OCI-LY7 (cell line): ENCODE measurements around the gene SLAMF8.

Experiments used
- EZH2phosphoT487 ChIP-seq: fragments of 200-600 bp; sonication (generic); IDR thresholded peaks from 2 replicates; pipeline ENCODE4 v1.6.1; 2018; ENCODE audit warnings: low read depth, borderline replicate concordance, mild to moderate bottlenecking, mixed run types, antibody characterized with exemption, low read length, moderate library complexity, mixed read lengths
- TF ChIP-seq, protein P1 (sequence below): fragments of 200-600 bp; sonication (generic); conservative IDR thresholded peaks from 2 replicates; pipeline ENCODE4 v1.5.1; 2014; ENCODE audit warnings: mild to moderate bottlenecking, antibody characterized with exemption, low read length, moderate library complexity, mixed read lengths

DNA sequence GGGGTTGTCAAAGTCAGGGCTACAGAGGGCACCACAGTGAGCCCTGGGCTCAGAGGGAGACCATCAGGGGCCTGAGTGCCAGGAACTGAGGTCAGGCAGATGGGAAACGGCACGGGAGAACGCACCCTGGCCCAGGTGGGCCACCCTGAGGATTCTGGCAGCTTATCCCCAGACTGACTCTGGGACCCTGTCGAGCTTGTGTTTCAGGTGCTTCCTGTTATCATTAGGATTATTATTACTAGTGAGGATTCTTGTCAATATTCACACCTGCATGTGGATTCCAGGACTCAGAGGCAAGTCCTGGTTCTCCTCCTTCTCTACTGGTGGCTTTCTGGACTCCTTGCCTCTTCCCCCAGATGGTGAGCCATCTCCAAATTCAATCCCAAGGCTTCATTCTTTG is 20.6 kb downstream of the SLAMF8 start:
- no peak for TF ChIP-seq EZH2phosphoT487
- TF ChIP-seq, protein P1, sequence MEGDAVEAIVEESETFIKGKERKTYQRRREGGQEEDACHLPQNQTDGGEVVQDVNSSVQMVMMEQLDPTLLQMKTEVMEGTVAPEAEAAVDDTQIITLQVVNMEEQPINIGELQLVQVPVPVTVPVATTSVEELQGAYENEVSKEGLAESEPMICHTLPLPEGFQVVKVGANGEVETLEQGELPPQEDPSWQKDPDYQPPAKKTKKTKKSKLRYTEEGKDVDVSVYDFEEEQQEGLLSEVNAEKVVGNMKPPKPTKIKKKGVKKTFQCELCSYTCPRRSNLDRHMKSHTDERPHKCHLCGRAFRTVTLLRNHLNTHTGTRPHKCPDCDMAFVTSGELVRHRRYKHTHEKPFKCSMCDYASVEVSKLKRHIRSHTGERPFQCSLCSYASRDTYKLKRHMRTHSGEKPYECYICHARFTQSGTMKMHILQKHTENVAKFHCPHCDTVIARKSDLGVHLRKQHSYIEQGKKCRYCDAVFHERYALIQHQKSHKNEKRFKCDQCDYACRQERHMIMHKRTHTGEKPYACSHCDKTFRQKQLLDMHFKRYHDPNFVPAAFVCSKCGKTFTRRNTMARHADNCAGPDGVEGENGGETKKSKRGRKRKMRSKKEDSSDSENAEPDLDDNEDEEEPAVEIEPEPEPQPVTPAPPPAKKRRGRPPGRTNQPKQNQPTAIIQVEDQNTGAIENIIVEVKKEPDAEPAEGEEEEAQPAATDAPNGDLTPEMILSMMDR: no peak
